ENCODE data around the gene ADORA1. TPM values are rescaled to one million over a fixed set of nuclear protein-coding genes. Genes with fewer than 3 reads are reported as not detected.

The ADORA1 gene
- total and polyA plus RNA-seq, 2 donors: 1.1 to 1.4 TPM

DNA sequence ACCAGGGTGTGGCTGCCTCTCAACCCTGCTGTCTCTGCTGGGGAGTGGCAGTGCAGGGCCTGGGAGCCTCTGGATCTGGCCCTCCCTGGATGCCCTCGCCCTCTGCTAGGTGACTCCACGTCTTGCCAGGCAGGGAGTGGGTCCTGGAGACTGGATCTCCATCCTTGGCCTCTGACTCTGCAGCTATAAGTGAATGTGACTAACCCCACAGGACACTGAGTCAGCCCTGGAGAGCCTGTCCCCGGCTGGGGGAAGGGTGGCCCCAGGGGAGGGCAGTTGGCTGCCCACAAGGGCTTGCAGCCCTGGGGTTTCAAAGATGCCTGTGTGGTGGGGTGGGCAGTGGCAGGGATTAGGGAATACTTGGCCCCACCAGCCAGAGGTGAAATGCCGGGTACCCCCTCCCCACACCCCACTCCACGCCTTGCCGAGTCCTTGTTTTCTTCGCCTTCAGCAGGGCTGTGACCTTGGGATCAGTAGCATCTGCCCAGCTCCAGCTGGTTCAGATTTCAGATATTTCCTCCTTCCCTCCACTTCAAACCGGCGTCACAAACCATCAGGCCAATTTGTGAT is 50.0 kb downstream of the ADORA1 start:
- Histone ChIP-seq H3K4me1 (ENCODE audit: insufficient read depth) (no peaks in the 10 kb centered on the region), H3K27ac (ENCODE audit: low read depth) (no peak overlapping the region), H3K36me3 (ENCODE audit: insufficient read depth) (no peaks in the 10 kb centered on the region), H3K4me3 (ENCODE audit: low read depth, low read length) (no peak overlapping the region)
- 59% methylated on average over 9 of the region's 9 CpGs for WGBS
- no peak for DNase-seq (ENCODE audit: extremely low spot score)

DNA sequence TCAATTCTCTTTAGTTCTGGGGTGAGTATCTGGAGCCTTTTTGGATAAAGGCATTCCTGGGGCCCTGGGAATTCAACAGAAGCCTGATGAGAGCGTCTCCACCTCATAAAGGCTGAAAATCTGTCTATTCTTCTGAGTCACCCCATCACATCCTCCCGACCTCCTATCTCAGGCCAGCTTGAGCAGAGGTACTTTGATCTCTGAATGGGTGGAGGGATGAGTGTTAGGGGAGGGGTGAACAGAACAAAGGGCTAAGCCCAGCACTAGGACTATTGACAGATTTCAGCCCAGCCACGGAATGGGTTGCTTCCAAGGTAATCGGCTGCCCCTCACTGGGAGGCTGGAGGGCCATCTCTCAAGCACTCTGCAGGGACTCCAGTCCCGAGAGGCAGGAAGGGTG is 50.6 kb downstream of the ADORA1 start:
- H3K36me3 ChIP-seq (ENCODE audit: insufficient read depth): no peaks in the 10 kb centered on the region
- 77% methylated on average over 5 of the region's 5 CpGs for WGBS
- no peaks in the 10 kb centered on the region for H3K4me1 ChIP-seq (ENCODE audit: insufficient read depth)
- H3K27ac ChIP-seq (ENCODE audit: low read depth): no peak overlapping the region
- no peak overlapping the region for H3K4me3 ChIP-seq (ENCODE audit: low read depth, low read length)
- DNase-seq (ENCODE audit: extremely low spot score): no peak

DNA sequence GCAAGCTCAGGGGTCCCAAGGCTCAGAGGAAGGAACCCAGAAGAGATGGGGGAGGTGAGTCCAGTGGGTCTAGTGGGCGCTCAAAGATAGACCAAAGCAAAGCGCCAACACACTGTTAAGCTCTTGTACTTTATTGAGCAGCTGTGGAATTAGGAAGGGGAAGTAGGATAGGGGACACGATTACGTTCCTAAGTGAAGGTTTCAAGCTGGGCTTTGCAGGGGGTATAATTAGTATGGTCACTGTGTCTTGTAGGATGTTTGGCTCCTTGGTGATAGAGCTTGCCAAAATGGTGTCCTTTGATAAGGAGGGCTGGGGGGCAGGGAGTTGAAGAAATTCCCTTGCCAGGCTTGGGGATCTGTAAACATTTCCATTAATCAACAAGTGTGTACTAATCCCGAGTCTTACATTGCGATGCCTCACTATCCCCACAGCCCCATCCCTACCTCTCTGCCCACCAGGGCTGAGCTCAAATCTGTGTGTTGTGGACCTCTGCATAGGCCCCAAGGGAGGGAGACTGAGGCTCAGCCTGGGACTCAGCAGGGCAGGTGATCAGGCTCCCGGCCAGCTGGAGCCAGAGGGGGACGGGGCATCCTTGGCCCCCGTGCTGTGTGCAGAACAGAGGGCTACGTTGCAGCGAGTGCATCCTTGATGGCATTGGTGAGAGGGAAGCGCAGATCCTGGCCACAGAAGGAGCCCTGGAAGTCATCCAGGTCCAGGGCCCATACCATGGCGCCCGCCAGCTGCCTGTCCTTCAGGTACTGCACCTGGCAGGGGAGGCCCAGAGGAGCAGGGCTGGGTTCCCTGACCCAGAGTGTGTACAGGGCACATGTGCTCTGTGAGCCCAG is 51.5 kb downstream of the ADORA1 start:
- Histone ChIP-seq H3K27ac (ENCODE audit: low read depth) (no peak overlapping the region), H3K4me1 (ENCODE audit: insufficient read depth) (no peaks in the 10 kb centered on the region), H3K4me3 (ENCODE audit: low read depth, low read length) (no peak overlapping the region), H3K36me3 (ENCODE audit: insufficient read depth) (no peaks in the 10 kb centered on the region)
- DNase-seq (ENCODE audit: extremely low spot score): no peak
- 95% methylated on average over 14 of the region's 14 CpGs for WGBS

DNA sequence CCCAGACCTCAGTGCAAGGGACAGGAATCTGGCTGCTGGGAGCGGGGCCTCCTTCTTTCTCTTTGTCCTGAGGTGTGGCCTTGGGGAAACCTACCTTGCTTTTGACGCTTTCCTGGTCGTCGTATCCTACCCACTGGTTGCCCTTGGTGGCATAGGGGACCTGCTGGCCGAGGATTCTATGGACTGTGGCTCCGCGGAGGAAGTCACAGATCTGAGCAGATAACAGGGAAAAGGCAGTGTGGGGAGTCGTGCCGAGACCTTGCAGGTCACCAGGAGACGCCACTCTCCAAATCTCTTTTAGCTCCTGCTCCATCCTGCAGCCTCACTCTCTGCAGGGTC is 52.1 kb downstream of the ADORA1 start:
- H3K4me3 ChIP-seq (ENCODE audit: low read depth, low read length): no peak overlapping the region
- H3K4me1 ChIP-seq (ENCODE audit: insufficient read depth): no peaks in the 10 kb centered on the region
- H3K36me3 ChIP-seq (ENCODE audit: insufficient read depth): no peaks in the 10 kb centered on the region
- DNase-seq (ENCODE audit: extremely low spot score): no peak
- WGBS: 93% methylated on average over 10 of the region's 10 CpGs
- no peak overlapping the region for H3K27ac ChIP-seq (ENCODE audit: low read depth)

DNA sequence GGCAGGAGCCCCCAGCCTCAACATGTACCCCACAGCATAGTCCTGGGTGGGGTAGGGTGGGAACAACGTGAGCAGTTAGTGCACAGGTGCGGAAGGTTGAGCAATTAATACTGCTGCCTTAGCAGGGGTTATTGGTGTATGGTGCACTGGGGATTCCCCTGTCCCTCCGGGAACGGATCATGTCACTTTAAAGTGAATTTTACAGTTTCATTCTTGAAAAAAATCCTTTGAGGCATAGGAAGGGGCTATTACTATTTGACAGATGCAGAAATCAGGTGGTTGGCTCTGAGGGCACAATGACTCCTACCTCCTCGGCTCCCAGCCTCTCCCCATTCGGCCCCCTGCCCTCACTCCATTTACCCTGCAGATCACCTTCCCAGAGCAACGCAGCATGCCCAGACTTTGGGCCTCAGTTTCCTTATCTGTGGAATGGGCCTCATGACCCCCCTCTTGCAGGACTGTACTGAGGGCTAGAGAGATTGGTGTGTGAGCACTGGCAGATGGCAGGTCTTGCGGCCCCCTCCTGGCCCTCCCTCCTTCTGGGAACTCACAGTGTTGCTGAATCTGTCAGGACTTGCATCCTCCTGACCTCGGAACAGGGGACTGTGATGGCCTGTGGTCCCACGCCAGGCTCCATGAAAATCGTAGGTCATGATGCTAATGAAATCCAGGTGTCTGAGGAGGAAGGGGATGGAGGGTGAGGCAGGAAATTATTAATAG is 53.2 kb downstream of the ADORA1 start:
- DNase-seq (ENCODE audit: extremely low spot score): no peak
- WGBS: 84% methylated on average over 11 of the region's 11 CpGs

DNA sequence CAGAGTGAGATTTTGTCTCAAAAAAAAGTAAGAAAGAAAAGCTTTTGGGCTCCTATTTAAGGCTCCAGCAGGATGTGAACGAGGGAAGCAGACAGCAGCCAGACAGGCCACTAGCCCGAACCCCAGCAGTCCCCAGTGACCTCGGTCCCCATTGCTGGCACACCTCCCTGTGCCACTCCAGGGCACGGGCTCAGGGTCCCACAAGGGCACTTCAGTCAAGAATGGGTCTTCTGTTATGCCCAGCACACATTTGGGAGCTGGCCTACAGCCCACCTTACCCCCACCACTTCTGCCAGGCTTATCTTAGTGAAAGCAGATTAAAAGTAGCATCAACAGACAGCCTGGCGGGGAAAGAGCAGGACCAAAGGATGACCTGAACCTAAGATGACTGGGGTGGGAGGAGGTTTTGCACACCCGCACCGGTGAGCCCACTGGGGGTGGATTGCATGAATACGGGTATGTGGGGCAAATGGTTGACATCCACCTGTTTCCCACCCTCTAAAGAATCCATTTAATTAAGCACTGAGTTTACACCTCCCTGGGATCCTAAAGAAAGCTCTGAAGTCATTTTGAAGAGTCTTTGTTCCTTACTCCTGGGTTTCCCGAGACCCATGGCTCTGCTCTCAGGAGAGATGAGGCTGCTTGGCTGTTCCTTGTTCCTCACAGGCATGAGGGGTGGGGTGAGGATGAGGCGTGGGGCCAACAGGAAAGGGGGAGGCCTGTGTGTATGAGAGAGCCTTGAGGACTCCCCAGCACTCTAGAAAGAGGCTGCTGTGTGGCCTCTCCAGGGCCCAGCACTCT is 54.3 kb downstream of the ADORA1 start:
- H3K4me3 ChIP-seq (ENCODE audit: low read depth, low read length): no peak overlapping the region
- no peak overlapping the region for H3K27ac ChIP-seq (ENCODE audit: low read depth)
- no peak for DNase-seq (ENCODE audit: extremely low spot score)
- H3K4me1 ChIP-seq (ENCODE audit: insufficient read depth): no peaks in the 10 kb centered on the region
- WGBS: 78% methylated on average over 10 of the region's 10 CpGs
- H3K36me3 ChIP-seq (ENCODE audit: insufficient read depth): no peaks in the 10 kb centered on the region

More for the DNA sequence above, 53.2 kb downstream of the ADORA1 start:
- no peak overlapping the region for H3K4me3 ChIP-seq (ENCODE audit: low read depth, low read length)
- no peak overlapping the region for H3K27ac ChIP-seq (ENCODE audit: low read depth)
- H3K4me1 ChIP-seq (ENCODE audit: insufficient read depth): no peaks in the 10 kb centered on the region
- H3K36me3 ChIP-seq (ENCODE audit: insufficient read depth): no peaks in the 10 kb centered on the region

DNA sequence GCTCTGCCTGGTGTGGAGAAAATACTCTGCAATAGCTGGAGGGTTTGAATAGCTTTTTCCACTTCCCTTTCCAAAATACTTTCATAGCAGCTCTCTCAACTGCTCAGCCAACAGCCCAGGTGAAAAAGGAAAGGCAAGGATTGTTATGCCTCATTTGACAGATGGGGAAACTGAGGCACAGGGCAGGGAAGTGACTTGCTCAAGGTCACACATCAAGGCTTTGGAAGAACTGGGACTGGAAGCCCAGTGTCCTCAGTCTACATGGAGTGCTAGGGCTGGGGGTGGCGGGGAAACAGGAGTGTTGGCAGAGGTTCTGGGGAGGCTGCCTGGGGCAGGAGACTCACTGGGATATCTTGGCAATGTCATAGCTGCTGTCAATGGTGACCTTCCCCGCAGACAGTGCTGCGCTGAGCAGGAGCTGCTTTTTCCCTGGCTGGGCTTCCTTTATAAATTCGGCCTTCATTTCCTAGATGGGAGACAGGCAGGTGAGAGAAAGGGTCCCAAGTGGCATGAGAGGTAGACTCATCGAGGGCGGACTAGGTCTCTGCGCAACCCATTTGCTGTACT is 54.9 kb downstream of the ADORA1 start:
- no peaks in the 10 kb centered on the region for H3K4me1 ChIP-seq (ENCODE audit: insufficient read depth)
- H3K4me3 ChIP-seq (ENCODE audit: low read depth, low read length): no peak overlapping the region
- no peak for DNase-seq (ENCODE audit: extremely low spot score)
- WGBS: 92% methylated on average over 7 of the region's 7 CpGs
- H3K36me3 ChIP-seq (ENCODE audit: insufficient read depth): no peaks in the 10 kb centered on the region
- H3K27ac ChIP-seq (ENCODE audit: low read depth): no peak overlapping the region

DNA sequence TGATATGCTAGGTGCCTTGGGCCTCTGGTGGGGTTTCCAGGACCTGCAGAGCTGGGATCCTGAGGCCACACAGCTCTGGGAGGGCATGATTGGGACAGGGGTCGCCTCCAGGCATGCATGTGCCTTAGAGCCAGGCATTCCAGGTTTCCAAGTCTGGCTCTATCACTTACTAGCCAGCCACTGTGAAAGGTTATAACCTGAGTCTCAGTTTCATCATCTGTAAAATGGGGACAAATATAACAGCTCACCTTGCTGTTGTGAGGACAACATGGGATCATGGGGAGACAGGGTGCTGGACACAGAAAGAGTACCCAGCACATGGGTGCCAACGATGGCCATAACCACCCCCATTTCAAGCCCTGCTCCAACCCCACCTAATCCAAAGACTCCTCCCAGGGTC is 56.3 kb downstream of the ADORA1 start:
- H3K27ac ChIP-seq (ENCODE audit: low read depth): no peak overlapping the region

DNA sequence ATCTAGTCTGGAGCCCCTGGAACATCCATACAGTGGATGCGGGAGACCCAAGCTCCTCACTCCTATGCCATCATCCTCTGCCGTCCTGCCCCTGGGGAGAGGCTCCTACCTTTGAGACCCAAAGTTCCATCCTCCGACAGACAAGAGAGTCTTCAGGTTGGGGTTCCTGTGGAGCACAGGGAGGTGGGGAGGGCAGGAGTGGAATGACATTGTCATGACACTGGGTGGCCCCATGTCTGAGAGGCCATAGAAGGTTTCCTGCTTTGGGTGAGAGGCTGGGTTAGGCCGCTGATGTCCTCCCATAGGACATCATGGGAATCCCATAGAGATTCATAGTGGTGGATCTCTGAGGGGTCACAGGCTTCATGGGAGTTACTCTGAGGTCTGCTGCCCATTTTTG is 56.9 kb downstream of the ADORA1 start:
- H3K27ac ChIP-seq (ENCODE audit: low read depth): no peak overlapping the region
- no peak overlapping the region for H3K4me3 ChIP-seq (ENCODE audit: low read depth, low read length)
- H3K4me1 ChIP-seq (ENCODE audit: insufficient read depth): no peaks in the 10 kb centered on the region
- 91% methylated on average over 4 of the region's 4 CpGs for WGBS
- DNase-seq (ENCODE audit: extremely low spot score): no peak
- H3K36me3 ChIP-seq (ENCODE audit: insufficient read depth): no peaks in the 10 kb centered on the region

More for the DNA sequence above, 56.3 kb downstream of the ADORA1 start:
- Histone ChIP-seq H3K4me1 (ENCODE audit: insufficient read depth) (no peaks in the 10 kb centered on the region), H3K4me3 (ENCODE audit: low read depth, low read length) (no peak overlapping the region), H3K36me3 (ENCODE audit: insufficient read depth) (no peaks in the 10 kb centered on the region)
- DNase-seq (ENCODE audit: extremely low spot score): no peak
- 97% methylated on average over 2 of the region's 2 CpGs for WGBS

DNA sequence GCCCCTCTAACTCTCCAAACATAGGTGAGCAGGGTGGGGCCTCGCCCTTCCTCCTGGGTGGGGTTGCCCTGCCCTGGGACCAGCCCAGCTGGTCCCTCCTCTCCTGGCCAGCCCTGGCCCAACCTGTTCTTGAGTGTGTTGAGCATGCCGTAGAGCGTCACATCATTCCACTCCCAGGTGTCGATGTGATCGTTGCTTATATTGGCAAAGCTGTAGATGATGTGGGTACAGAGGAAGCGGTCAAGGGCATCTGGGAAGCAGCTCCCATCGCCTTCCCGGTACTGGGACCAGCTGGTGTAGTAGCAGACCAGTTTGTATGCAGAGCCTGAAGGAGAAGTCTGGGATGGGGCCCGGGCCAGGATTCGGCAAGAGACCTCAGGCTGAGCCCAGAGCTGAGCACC is 57.5 kb downstream of the ADORA1 start:
- no peak overlapping the region for H3K27ac ChIP-seq (ENCODE audit: low read depth)
- 93% methylated on average over 10 of the region's 10 CpGs for WGBS
- no peak overlapping the region for H3K4me3 ChIP-seq (ENCODE audit: low read depth, low read length)
- no peaks in the 10 kb centered on the region for H3K4me1 ChIP-seq (ENCODE audit: insufficient read depth)
- no peak for DNase-seq (ENCODE audit: extremely low spot score)
- H3K36me3 ChIP-seq (ENCODE audit: insufficient read depth): no peaks in the 10 kb centered on the region

DNA sequence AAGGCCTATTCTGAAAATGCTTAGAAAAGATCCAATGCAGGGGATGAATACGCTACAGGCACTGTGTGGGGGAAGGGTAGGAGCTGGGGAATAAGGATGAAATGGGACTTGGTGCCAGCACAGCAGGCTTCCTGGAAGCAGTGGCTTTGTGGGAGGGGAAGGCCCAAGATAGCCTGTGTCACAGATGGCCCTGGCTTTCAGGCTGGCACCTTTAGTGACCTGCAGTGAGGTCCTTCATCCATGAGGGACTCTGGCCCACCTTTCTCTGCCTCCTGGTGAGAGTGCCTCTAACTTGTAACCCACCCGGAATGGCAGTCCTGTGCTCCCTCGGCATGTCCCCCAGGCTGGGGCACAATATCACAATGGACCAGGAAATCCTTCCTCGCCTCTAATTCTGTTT is 58.1 kb downstream of the ADORA1 start:
- H3K4me3 ChIP-seq (ENCODE audit: low read depth, low read length): no peak overlapping the region
- no peak for DNase-seq (ENCODE audit: extremely low spot score)
- H3K4me1 ChIP-seq (ENCODE audit: insufficient read depth): no peaks in the 10 kb centered on the region
- H3K36me3 ChIP-seq (ENCODE audit: insufficient read depth): no peaks in the 10 kb centered on the region
- WGBS: 90% methylated on average over 4 of the region's 4 CpGs
- H3K27ac ChIP-seq (ENCODE audit: low read depth): no peak overlapping the region

DNA sequence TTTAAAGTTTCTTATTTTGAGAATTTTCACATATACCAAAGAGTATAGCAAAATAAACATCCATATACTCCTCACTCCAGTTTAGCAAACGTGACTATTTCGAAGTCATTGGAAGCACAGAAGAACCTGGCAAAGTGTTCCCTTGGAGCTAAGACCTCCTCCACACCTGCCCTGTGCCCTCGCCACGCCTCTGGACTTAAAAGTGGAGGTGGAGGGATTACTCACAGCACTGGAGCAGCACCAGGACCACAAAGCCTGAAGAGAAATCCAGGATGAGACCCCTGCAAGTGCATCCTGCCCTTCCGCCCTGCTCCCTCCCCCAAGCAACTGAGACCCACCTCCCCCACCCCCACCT is 58.5 kb downstream of the ADORA1 start:
- Histone ChIP-seq H3K36me3 (ENCODE audit: insufficient read depth) (no peaks in the 10 kb centered on the region), H3K27ac (ENCODE audit: low read depth) (no peak overlapping the region), H3K4me3 (ENCODE audit: low read depth, low read length) (no peak overlapping the region), H3K4me1 (ENCODE audit: insufficient read depth) (no peaks in the 10 kb centered on the region)
- 92% methylated on average over 5 of the region's 5 CpGs for WGBS
- no peak for DNase-seq (ENCODE audit: extremely low spot score)
